Mucosa of stomach (tissue), 1 donor: ENCODE data around the gene LMNA.

Experiments
- H3K27me3 ChIP-seq: one replicate; pipeline ENCODE4 v1.7.0; 2013; ENCODE audit warnings: mild to moderate bottlenecking, low read length; ENCODE audit not compliant: control insufficient read depth, insufficient read depth
- H3K36me3 ChIP-seq: one replicate; pipeline ENCODE4 v1.7.0; 2013; ENCODE audit warnings: low read length; ENCODE audit not compliant: control insufficient read depth, insufficient read depth
- H3K4me1 ChIP-seq: one replicate; pipeline ENCODE4 v1.7.0; 2013; ENCODE audit warnings: mild to moderate bottlenecking, low read length; ENCODE audit not compliant: control insufficient read depth, insufficient read depth
- H3K4me3 ChIP-seq: one replicate; pipeline ENCODE4 v1.7.0; 2013; ENCODE audit warnings: low read length
- H3K9ac ChIP-seq: one replicate; pipeline ENCODE4 v1.7.0; 2013; ENCODE audit warnings: mild to moderate bottlenecking, low read length, moderate library complexity
- H3K9me3 ChIP-seq: one replicate; pipeline ENCODE4 v1.7.0; 2013; ENCODE audit warnings: mild to moderate bottlenecking, low read length, moderate library complexity; ENCODE audit not compliant: control insufficient read depth
- donor health status: Pancreatic carcinoma.

LMNA gene

GRCh38 chr1:156157506-156157905, 43.0 kb downstream of the LMNA start:
- peaks cover 22% of the 10 kb centered on the region for H3K4me1 ChIP-seq
- H3K9ac ChIP-seq, result no peak overlapping the region
- H3K36me3 ChIP-seq, result no peaks in the 10 kb centered on the region
- no peaks in the 10 kb centered on the region for H3K27me3 ChIP-seq
- H3K9me3 ChIP-seq, result no peaks in the 10 kb centered on the region
- no peak overlapping the region for H3K4me3 ChIP-seq

GRCh38 chr1:156157966-156158365, 43.5 kb downstream of the LMNA start:
- Histone ChIP-seq H3K4me1 (peaks cover 20% of the 10 kb centered on the region), H3K9me3 (no peaks in the 10 kb centered on the region), H3K27me3 (no peaks in the 10 kb centered on the region), H3K4me3 (no peak overlapping the region), H3K9ac (no peak overlapping the region), H3K36me3 (no peaks in the 10 kb centered on the region)

- Histone ChIP-seq H3K9me3 (no peaks in the 10 kb centered on the region), H3K4me3 (no peak overlapping the region), H3K36me3 (no peaks in the 10 kb centered on the region), H3K4me1 (peaks cover 8% of the 10 kb centered on the region), H3K9ac (no peak overlapping the region), H3K27me3 (no peaks in the 10 kb centered on the region)
Observed at GRCh38 chr1:156160000-156160742, 45.7 kb downstream of the LMNA start.

GRCh38 chr1:156160743-156161171, 46.2 kb downstream of the LMNA start:
- Histone ChIP-seq H3K36me3 (no peaks in the 10 kb centered on the region), H3K9ac (no peak overlapping the region), H3K4me1 (peaks cover 8% of the 10 kb centered on the region), H3K27me3 (no peaks in the 10 kb centered on the region), H3K9me3 (no peaks in the 10 kb centered on the region), H3K4me3 (no peak overlapping the region)

- no peaks in the 10 kb centered on the region for H3K9me3 ChIP-seq
- no peaks in the 10 kb centered on the region for H3K27me3 ChIP-seq
- no peak overlapping the region for H3K9ac ChIP-seq
- peaks cover 8% of the 10 kb centered on the region for H3K4me1 ChIP-seq
- no peak overlapping the region for H3K4me3 ChIP-seq
- H3K36me3 ChIP-seq, result no peaks in the 10 kb centered on the region
Observed at GRCh38 chr1:156162430-156163037, 48.0 kb downstream of the LMNA start.

- Histone ChIP-seq H3K4me1 (peaks cover 8% of the 10 kb centered on the region), H3K9me3 (no peaks in the 10 kb centered on the region), H3K9ac (no peak overlapping the region), H3K36me3 (no peaks in the 10 kb centered on the region), H3K27me3 (no peaks in the 10 kb centered on the region), H3K4me3 (no peak overlapping the region)
Observed at GRCh38 chr1:156163712-156164111, 49.2 kb downstream of the LMNA start.

- Histone ChIP-seq H3K9me3 (no peaks in the 10 kb centered on the region), H3K4me1 (peaks cover 8% of the 10 kb centered on the region), H3K27me3 (no peaks in the 10 kb centered on the region), H3K9ac (no peak overlapping the region), H3K4me3 (no peak overlapping the region), H3K36me3 (no peaks in the 10 kb centered on the region)
Observed at GRCh38 chr1:156164125-156164831, 49.8 kb downstream of the LMNA start.

GRCh38 chr1:156165083-156165482, 50.6 kb downstream of the LMNA start:
- no peaks in the 10 kb centered on the region for H3K9me3 ChIP-seq
- no peaks in the 10 kb centered on the region for H3K27me3 ChIP-seq
- no peaks in the 10 kb centered on the region for H3K36me3 ChIP-seq
- H3K4me1 ChIP-seq, result peaks cover 8% of the 10 kb centered on the region
- no peak overlapping the region for H3K4me3 ChIP-seq
- no peak overlapping the region for H3K9ac ChIP-seq

GRCh38 chr1:156167536-156167935, 53.0 kb downstream of the LMNA start:
- Histone ChIP-seq H3K4me3 (no peak overlapping the region), H3K9me3 (no peaks in the 10 kb centered on the region), H3K9ac (no peak overlapping the region), H3K4me1 (no peaks in the 10 kb centered on the region), H3K36me3 (no peaks in the 10 kb centered on the region), H3K27me3 (no peaks in the 10 kb centered on the region)

GRCh38 chr1:156172696-156173470, 58.4 kb downstream of the LMNA start:
- Histone ChIP-seq H3K27me3 (no peaks in the 10 kb centered on the region), H3K9me3 (no peaks in the 10 kb centered on the region), H3K9ac (no peak overlapping the region), H3K4me1 (no peaks in the 10 kb centered on the region), H3K4me3 (no peak overlapping the region), H3K36me3 (no peaks in the 10 kb centered on the region)

GRCh38 chr1:156176610-156177210, 62.2 kb downstream of the LMNA start:
- no peaks in the 10 kb centered on the region for H3K27me3 ChIP-seq
- H3K9ac ChIP-seq, result no peak overlapping the region
- H3K36me3 ChIP-seq, result no peaks in the 10 kb centered on the region
- no peaks in the 10 kb centered on the region for H3K9me3 ChIP-seq
- no peak overlapping the region for H3K4me3 ChIP-seq
- no peaks in the 10 kb centered on the region for H3K4me1 ChIP-seq
